GM21528 (cell line): ENCODE measurements around the gene SPRTN.
A peak's percentile ranks its signal among the peaks of the same experiment; 100 is the strongest.

Source experiments
- ATAC-seq: cut with Tn5 transposase; IDR thresholded peaks from one replicate; pipeline ENCODE4 v1.9.1; 2021; ENCODE audit warnings: mild to moderate bottlenecking, moderate library complexity; ENCODE audit not compliant: unreplicated experiment, low FRiP score

Gene SPRTN

GRCh38 chr1:231376101-231376500, 38.0 kb downstream of the SPRTN start:
- ATAC-seq = no peak

- peak; percentile 54 for ATAC-seq
Observed at GRCh38 chr1:231376875-231377549, 38.9 kb downstream of the SPRTN start.

GRCh38 chr1:231381729-231382128, 43.6 kb downstream of the SPRTN start:
- ATAC-seq = no peak

GRCh38 chr1:231382426-231382825, 44.3 kb downstream of the SPRTN start:
- ATAC-seq = no peak

- no peak for ATAC-seq
Observed at GRCh38 chr1:231383159-231383860, 45.2 kb downstream of the SPRTN start.

- no peak for ATAC-seq
Observed at GRCh38 chr1:231384696-231385415, 46.8 kb downstream of the SPRTN start.

- no peak for ATAC-seq
Observed at GRCh38 chr1:231385416-231385748, 47.3 kb downstream of the SPRTN start.

GRCh38 chr1:231386466-231386865, 48.4 kb downstream of the SPRTN start:
- ATAC-seq = no peak

GRCh38 chr1:231387770-231388669, 49.9 kb downstream of the SPRTN start:
- ATAC-seq = no peak

- no peak for ATAC-seq
Observed at GRCh38 chr1:231390071-231390470, 52.0 kb downstream of the SPRTN start.

- no peak for ATAC-seq
Observed at GRCh38 chr1:231392389-231393131, 54.5 kb downstream of the SPRTN start.

- ATAC-seq = no peak
Observed at GRCh38 chr1:231393668-231394067, 55.6 kb downstream of the SPRTN start.

GRCh38 chr1:231395076-231395997, 57.2 kb downstream of the SPRTN start:
- ATAC-seq = no peak

GRCh38 chr1:231395998-231396390, 57.9 kb downstream of the SPRTN start:
- ATAC-seq = no peak

GRCh38 chr1:231396643-231397042, 58.5 kb downstream of the SPRTN start:
- no peak for ATAC-seq

GRCh38 chr1:231397886-231398671, 60.0 kb downstream of the SPRTN start:
- ATAC-seq = no peak

- ATAC-seq = no peak
Observed at GRCh38 chr1:231401478-231401877, 63.4 kb downstream of the SPRTN start.

GRCh38 chr1:231404318-231404717, 66.2 kb downstream of the SPRTN start:
- ATAC-seq = no peak
